Activated naive CD8-positive, alpha-beta T cell treated with anti-CD3 and anti-CD28 coated beads, Interleukin-2, amount 10 ng/mL, durations not matched to agents 7 days and 5 days (primary cell): ENCODE measurements around the gene LGR4. TPM values are rescaled to one million over a fixed set of nuclear protein-coding genes. Genes with fewer than 3 reads are reported as not detected.

Source experiments
- ATAC-seq: fragments of 150-1000 bp; cut with Tn5 transposase; one replicate; pipeline ENCODE4 v1.10.0; 2021; ENCODE audit warnings: low read depth, moderate library complexity
- POLR2A ChIA-PET: fragments of 350-600 bp; sonication (Branson Sonifier 250); formaldehyde crosslinking; loops from one replicate; lab custom pipeline; 2021; ENCODE audit warnings: antibody characterized with exemption; lab: Charles Lee
- DNase-seq: peaks from one replicate; pipeline ENCODE4 v3.0.0; 2021
- H3K27ac Mint-ChIP-seq: one replicate; pipeline ENCODE4 v1.8.0; 2022; ENCODE audit warnings: mild to moderate bottlenecking, mixed read lengths
- H3K27me3 Mint-ChIP-seq: one replicate; pipeline ENCODE4 v1.8.0; 2022; ENCODE audit warnings: mild to moderate bottlenecking, moderate library complexity, mixed read lengths
- H3K36me3 Mint-ChIP-seq: one replicate; pipeline ENCODE4 v1.8.0; 2021; ENCODE audit warnings: mild to moderate bottlenecking, mixed read lengths
- H3K4me1 Mint-ChIP-seq: one replicate; pipeline ENCODE4 v1.8.0; 2021; ENCODE audit warnings: mixed read lengths
- H3K4me3 Mint-ChIP-seq: one replicate; pipeline ENCODE4 v1.8.0; 2022; ENCODE audit warnings: mild to moderate bottlenecking, moderate library complexity, mixed read lengths
- H3K9me3 Mint-ChIP-seq: one replicate; pipeline ENCODE4 v1.8.0; 2021; ENCODE audit warnings: mixed read lengths
- total RNA-seq, 2 experiments: library from RNA; stranded (reverse); gene quantifications; one replicate each; pipeline ENCODE4 v1.2.3, GENCODE V29; 2021

LGR4 gene
- total RNA-seq, 2 experiments from 2014 or later = 0.11 to 0.22 TPM

- DNase-seq (no peak), ATAC-seq (no peak)
- POLR2A ChIA-PET = interaction anchor here (0.6 kb wide), 1 partner anchor 92 kb away, joined by 3 read pairs; no protein-coding TSS in a partner anchor
- H3K36me3 Mint-ChIP-seq = no peaks in the 10 kb centered on the region
- H3K27ac Mint-ChIP-seq = no peak overlapping the region
- H3K4me3 Mint-ChIP-seq = no peak overlapping the region
- no peaks in the 10 kb centered on the region for H3K4me1 Mint-ChIP-seq
- peaks cover 11% of the 10 kb centered on the region for H3K27me3 Mint-ChIP-seq
- H3K9me3 Mint-ChIP-seq = no peaks in the 10 kb centered on the region
Measured at GRCh38 chr11:27390318-27391295, 82.0 kb downstream of the LGR4 start.

DNA sequence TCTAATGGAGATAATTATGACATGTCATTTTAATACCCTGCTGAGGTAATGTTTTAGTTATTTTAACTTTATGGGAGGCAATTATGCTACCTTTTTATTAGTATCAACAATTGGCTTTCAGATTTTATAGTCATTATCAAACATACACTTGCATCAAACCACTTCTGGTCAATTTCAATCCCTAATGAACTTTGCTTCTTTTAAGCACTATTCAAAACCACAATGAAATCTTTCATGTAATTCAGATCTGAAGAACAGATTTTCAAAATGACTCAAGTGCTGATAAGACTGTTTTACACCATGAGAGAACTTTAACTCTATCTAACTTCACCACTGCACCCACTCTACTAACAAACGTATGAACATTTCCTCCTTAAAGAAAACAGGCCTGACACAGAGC, 83.7 kb downstream of the LGR4 start:
- DNase-seq (no peak), ATAC-seq (no peak)
- H3K27ac Mint-ChIP-seq = no peak overlapping the region
- POLR2A ChIA-PET = no interaction called here
- H3K9me3 Mint-ChIP-seq = no peaks in the 10 kb centered on the region
- no peak overlapping the region for H3K4me3 Mint-ChIP-seq
- no peaks in the 10 kb centered on the region for H3K4me1 Mint-ChIP-seq
- no peaks in the 10 kb centered on the region for H3K36me3 Mint-ChIP-seq
- peaks cover 13% of the 10 kb centered on the region for H3K27me3 Mint-ChIP-seq

GRCh38 chr11:27388001-27388400, 84.6 kb downstream of the LGR4 start:
- H3K9me3 Mint-ChIP-seq = no peaks in the 10 kb centered on the region
- no peaks in the 10 kb centered on the region for H3K4me1 Mint-ChIP-seq
- ATAC-seq (no peak), DNase-seq (no peak)
- no peak overlapping the region for H3K27ac Mint-ChIP-seq
- POLR2A ChIA-PET = no interaction called here
- no peaks in the 10 kb centered on the region for H3K36me3 Mint-ChIP-seq
- H3K4me3 Mint-ChIP-seq = no peak overlapping the region
- H3K27me3 Mint-ChIP-seq = peaks cover 13% of the 10 kb centered on the region

GRCh38 chr11:27387362-27387761, 85.2 kb downstream of the LGR4 start:
- no peaks in the 10 kb centered on the region for H3K9me3 Mint-ChIP-seq
- no peaks in the 10 kb centered on the region for H3K4me1 Mint-ChIP-seq
- H3K27ac Mint-ChIP-seq = no peak overlapping the region
- POLR2A ChIA-PET = no interaction called here
- ATAC-seq (no peak), DNase-seq (no peak)
- H3K36me3 Mint-ChIP-seq = no peaks in the 10 kb centered on the region
- H3K27me3 Mint-ChIP-seq = peaks cover 13% of the 10 kb centered on the region
- H3K4me3 Mint-ChIP-seq = no peak overlapping the region

DNA sequence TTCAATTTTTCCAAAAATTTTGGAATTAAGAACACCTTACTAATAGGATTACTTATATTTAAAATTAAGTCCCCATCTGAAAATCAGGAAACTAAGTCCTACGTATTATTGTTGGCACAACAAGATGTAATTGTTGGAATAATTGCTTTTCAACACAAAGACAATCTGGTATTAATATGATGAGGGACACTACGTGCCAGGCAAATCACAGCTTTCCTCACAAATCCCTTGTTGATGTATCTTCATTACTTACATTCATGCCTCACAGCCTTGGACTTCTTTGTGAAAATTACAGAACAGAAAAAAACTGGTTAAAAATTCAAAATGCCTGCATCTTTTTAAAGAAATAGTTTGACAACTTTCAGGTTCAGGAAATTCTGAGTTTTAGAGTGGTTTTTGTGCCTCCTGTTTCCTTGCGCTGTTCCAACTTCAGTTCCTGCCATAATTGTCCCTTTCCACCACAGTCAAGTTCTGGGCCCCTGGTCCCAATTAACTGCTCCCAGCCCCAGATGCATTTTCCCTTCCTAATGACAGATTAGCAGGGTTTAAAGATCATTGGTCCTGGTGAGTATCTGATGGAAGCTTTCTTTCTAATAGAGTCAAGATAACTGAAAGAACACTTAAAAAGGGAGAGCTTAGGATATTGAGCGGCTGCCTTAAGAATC, 86.3 kb downstream of the LGR4 start:
- no peaks in the 10 kb centered on the region for H3K4me1 Mint-ChIP-seq
- H3K27me3 Mint-ChIP-seq = peaks cover 13% of the 10 kb centered on the region
- H3K4me3 Mint-ChIP-seq = no peak overlapping the region
- ATAC-seq (no peak), DNase-seq (no peak)
- H3K27ac Mint-ChIP-seq = no peak overlapping the region
- H3K36me3 Mint-ChIP-seq = no peaks in the 10 kb centered on the region
- H3K9me3 Mint-ChIP-seq = no peaks in the 10 kb centered on the region
- POLR2A ChIA-PET = no interaction called here

DNA sequence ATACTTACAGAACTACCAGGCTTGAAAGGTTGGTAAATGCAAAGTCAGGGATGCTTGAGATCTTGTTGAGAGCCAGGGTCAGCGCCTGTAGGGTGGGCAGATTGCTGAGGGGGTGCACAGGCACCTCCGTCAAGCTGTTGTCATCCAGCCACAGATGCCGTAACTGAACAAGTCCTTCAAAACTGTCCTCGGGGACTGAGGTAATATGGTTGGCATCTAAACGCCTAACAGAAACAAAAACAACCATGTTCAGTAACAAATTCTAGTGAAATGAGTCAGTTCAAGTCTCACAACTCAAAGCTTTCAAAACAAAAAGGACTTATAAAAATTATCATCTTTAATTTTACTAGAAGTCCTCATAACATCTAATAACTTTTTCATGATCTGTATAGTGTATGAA, 87.3 kb downstream of the LGR4 start:
- Mint-ChIP-seq H3K36me3 (no peaks in the 10 kb centered on the region), H3K4me3 (no peak overlapping the region), H3K27ac (no peak overlapping the region), H3K4me1 (no peaks in the 10 kb centered on the region), H3K9me3 (no peaks in the 10 kb centered on the region), H3K27me3 (peaks cover 13% of the 10 kb centered on the region)
- POLR2A ChIA-PET = no interaction called here
- DNase-seq (no peak), ATAC-seq (no peak)

- H3K9me3 Mint-ChIP-seq = no peaks in the 10 kb centered on the region
- no peak overlapping the region for H3K4me3 Mint-ChIP-seq
- ATAC-seq (no peak), DNase-seq (no peak)
- H3K36me3 Mint-ChIP-seq = no peaks in the 10 kb centered on the region
- peaks cover 14% of the 10 kb centered on the region for H3K27me3 Mint-ChIP-seq
- POLR2A ChIA-PET = interaction anchor here (0.6 kb wide), 1 partner anchor 41 kb away, joined by 4 read pairs; no protein-coding TSS in a partner anchor
- H3K27ac Mint-ChIP-seq = no peak overlapping the region
- H3K4me1 Mint-ChIP-seq = no peaks in the 10 kb centered on the region
Measured at GRCh38 chr11:27384227-27384626, 88.4 kb downstream of the LGR4 start.

- Mint-ChIP-seq H3K27ac (no peak overlapping the region), H3K36me3 (no peaks in the 10 kb centered on the region), H3K9me3 (no peaks in the 10 kb centered on the region), H3K4me1 (no peaks in the 10 kb centered on the region), H3K27me3 (peaks cover 16% of the 10 kb centered on the region), H3K4me3 (no peak overlapping the region)
- DNase-seq (no peak), ATAC-seq (no peak)
- POLR2A ChIA-PET = no interaction called here
Measured at GRCh38 chr11:27383645-27384044, 88.9 kb downstream of the LGR4 start.

DNA sequence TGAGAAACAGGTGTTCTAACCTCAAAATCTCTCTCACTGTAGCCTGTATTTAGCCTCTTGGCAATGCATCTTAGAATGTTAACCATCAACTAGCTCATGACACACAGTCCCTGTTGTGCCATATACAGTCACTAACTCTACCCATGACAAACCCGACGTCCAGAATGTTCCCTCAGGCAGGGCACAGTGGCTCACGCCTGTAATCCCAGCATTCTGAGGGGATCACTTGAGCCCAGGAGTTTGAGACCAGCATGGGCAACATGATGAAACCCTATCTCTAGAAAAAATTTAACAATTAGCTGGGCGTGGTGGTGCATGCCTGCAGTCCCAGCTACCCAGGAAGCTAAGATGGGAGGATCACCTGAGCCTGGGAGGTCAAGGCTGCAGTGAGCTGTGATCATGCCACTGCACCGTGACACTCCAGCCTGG, 91.3 kb downstream of the LGR4 start:
- POLR2A ChIA-PET = no interaction called here
- peaks cover 9% of the 10 kb centered on the region for H3K27me3 Mint-ChIP-seq
- H3K4me3 Mint-ChIP-seq = no peak overlapping the region
- no peaks in the 10 kb centered on the region for H3K9me3 Mint-ChIP-seq
- no peak for DNase-seq
- no peaks in the 10 kb centered on the region for H3K4me1 Mint-ChIP-seq
- H3K27ac Mint-ChIP-seq = no peak overlapping the region
- ATAC-seq = no peak
- H3K36me3 Mint-ChIP-seq = no peaks in the 10 kb centered on the region

DNA sequence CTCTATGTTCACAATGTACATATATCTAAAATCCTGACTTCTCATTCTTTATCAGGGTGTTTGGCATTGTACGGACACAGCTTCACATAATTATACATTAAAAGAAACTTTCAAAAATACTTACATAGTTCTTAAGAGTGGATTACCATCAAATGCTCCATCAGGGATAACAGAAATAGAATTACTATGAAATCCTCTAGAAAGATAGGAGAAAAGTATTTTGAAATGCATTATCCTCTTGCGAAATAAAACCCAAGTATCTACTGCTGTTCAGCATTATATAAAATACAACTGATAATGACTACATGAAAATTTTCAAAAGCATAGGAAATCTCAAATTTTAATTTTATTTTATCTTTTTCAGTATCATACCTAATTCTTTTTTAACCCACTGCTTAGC, 91.8 kb downstream of the LGR4 start:
- Mint-ChIP-seq H3K4me1 (no peaks in the 10 kb centered on the region), H3K27ac (no peak overlapping the region), H3K36me3 (no peaks in the 10 kb centered on the region), H3K9me3 (no peaks in the 10 kb centered on the region), H3K27me3 (peaks cover 9% of the 10 kb centered on the region), H3K4me3 (no peak overlapping the region)
- POLR2A ChIA-PET = no interaction called here
- DNase-seq (no peak), ATAC-seq (no peak)

GRCh38 chr11:27379449-27379848, 93.1 kb downstream of the LGR4 start:
- POLR2A ChIA-PET = no interaction called here
- ATAC-seq = no peak

DNA sequence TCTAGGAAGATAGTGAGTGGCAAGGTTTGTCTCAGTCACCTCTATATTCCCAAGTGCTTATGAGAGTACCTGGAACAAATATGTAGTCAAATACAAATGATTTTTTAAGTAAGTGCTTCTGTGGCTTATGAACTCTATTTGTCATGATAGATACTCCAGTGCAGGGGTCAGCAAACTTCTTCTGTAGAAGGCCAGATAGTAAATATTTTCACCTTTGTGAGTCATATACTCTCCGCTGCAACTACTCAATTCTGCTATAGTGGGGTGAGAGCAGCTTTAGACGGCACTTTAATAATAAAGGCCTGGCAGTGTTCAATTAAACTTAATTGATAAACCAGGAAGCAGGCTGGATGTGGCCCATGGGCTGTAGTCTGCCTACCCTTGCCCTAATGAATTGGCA, 97.2 kb downstream of the LGR4 start:
- H3K27ac Mint-ChIP-seq = no peak overlapping the region
- peaks cover 5% of the 10 kb centered on the region for H3K27me3 Mint-ChIP-seq
- no peaks in the 10 kb centered on the region for H3K36me3 Mint-ChIP-seq
- no peaks in the 10 kb centered on the region for H3K4me1 Mint-ChIP-seq
- H3K9me3 Mint-ChIP-seq = no peaks in the 10 kb centered on the region
- H3K4me3 Mint-ChIP-seq = no peak overlapping the region
- ATAC-seq (no peak), DNase-seq (no peak)
- POLR2A ChIA-PET = no interaction called here

More at GRCh38 chr11:27379449-27379848, 93.1 kb downstream of the LGR4 start:
- Mint-ChIP-seq H3K4me3 (no peak overlapping the region), H3K36me3 (no peaks in the 10 kb centered on the region), H3K27ac (no peak overlapping the region), H3K27me3 (peaks cover 5% of the 10 kb centered on the region), H3K9me3 (no peaks in the 10 kb centered on the region), H3K4me1 (no peaks in the 10 kb centered on the region)
- DNase-seq = no peak

- DNase-seq (no peak), ATAC-seq (no peak)
- POLR2A ChIA-PET = no interaction called here
- no peaks in the 10 kb centered on the region for H3K9me3 Mint-ChIP-seq
- no peaks in the 10 kb centered on the region for H3K36me3 Mint-ChIP-seq
- no peak overlapping the region for H3K27ac Mint-ChIP-seq
- H3K4me3 Mint-ChIP-seq = no peak overlapping the region
- H3K4me1 Mint-ChIP-seq = no peaks in the 10 kb centered on the region
- peaks cover 1% of the 10 kb centered on the region for H3K27me3 Mint-ChIP-seq
Measured at GRCh38 chr11:27373856-27374602, 98.6 kb downstream of the LGR4 start.
